Esophagus squamous epithelium (tissue), 5 donors: ENCODE results near the gene GPR142. TPM values are rescaled to one million over a fixed set of nuclear protein-coding genes. Genes with fewer than 3 reads are reported as not detected.

Source experiments
- DNase-seq: peaks from one replicate; lab custom pipeline; 2025; lab: John Stamatoyannopoulos, UW
- H3K27ac ChIP-seq, 4 donors: fragments of 200-600 bp; sonication (generic); one replicate each; pipeline ENCODE4 v1.5.1; 2016 to 2019; ENCODE audit warnings: mild to moderate bottlenecking in 1 of 4
- H3K27me3 ChIP-seq, 4 donors: fragments of 200-600 bp; sonication (generic); 1 replicate in 3 of 4; 2 replicates in 1 of 4; pipeline versions ENCODE4 v1.5.1 to v1.6.0; 2017 to 2021; ENCODE audit warnings: antibody characterized with exemption in 1 of 4
- H3K36me3 ChIP-seq, 3 donors: fragments of 200-600 bp; sonication (generic); one replicate each; pipeline ENCODE4 v1.5.1; 2016 to 2019
- H3K4me1 ChIP-seq, 3 donors: fragments of 200-600 bp; sonication (generic); one replicate each; pipeline ENCODE4 v1.5.1; 2017 to 2019
- H3K4me3 ChIP-seq, 4 donors: fragments of 200-600 bp; sonication (generic); 1 replicate in 3 of 4; 2 replicates in 1 of 4; pipeline ENCODE4 v1.5.1; 2016 to 2019; ENCODE audit warnings: mild to moderate bottlenecking in 2 of 4, moderate library complexity in 1 of 4
- H3K9me3 ChIP-seq, 3 donors: fragments of 200-600 bp; sonication (generic); one replicate each; pipeline ENCODE4 v1.5.1; 2016 to 2019
- POLR2A ChIP-seq, 4 donors: fragments of 450-650 bp; IDR thresholded peaks; one replicate each; pipeline ENCODE4 v1.6.1; 2017; ENCODE audit warnings: antibody characterized with exemption in 4 of 4, mild to moderate bottlenecking in 4 of 4, moderate library complexity in 3 of 4
- WGBS, 2 donors: methylation state at CpG; one replicate each; pipeline ENCODE4 v1.1.5; 2018; 5-methylcytosine and 5-hydroxymethylcytosine counted together
- intact Hi-C: fragments of 100-400 bp; cut with DNase I; formaldehyde crosslinking; loops from one replicate; pipeline ENCODE4 v1.15.0; 2022
- total RNA-seq, 4 donors: library from RNA; depleted of rRNA; stranded (reverse); fragments of >200 nt; gene quantifications; one replicate each; pipeline ENCODE4 v1.1.0, GENCODE V29; 2016
- TF ChIP-seq, protein P1 (sequence below), 6 experiments: fragments of 450-650 bp in 4 of 6; fragments of 200-600 bp in 2 of 6; sonication (generic) in 2 of 6; IDR thresholded peaks; one replicate each; pipeline ENCODE4 v1.5.1; 2016 to 2019; ENCODE audit warnings: antibody characterized with exemption in 6 of 6, mild to moderate bottlenecking in 4 of 6, moderate library complexity in 4 of 6
- donor health status: DM: yes; HTN: yes; CAD: no.

The GPR142 gene
- total RNA-seq, 4 donors from 2014 or later, result 0.38 TPM; not detected in 3

DNA sequence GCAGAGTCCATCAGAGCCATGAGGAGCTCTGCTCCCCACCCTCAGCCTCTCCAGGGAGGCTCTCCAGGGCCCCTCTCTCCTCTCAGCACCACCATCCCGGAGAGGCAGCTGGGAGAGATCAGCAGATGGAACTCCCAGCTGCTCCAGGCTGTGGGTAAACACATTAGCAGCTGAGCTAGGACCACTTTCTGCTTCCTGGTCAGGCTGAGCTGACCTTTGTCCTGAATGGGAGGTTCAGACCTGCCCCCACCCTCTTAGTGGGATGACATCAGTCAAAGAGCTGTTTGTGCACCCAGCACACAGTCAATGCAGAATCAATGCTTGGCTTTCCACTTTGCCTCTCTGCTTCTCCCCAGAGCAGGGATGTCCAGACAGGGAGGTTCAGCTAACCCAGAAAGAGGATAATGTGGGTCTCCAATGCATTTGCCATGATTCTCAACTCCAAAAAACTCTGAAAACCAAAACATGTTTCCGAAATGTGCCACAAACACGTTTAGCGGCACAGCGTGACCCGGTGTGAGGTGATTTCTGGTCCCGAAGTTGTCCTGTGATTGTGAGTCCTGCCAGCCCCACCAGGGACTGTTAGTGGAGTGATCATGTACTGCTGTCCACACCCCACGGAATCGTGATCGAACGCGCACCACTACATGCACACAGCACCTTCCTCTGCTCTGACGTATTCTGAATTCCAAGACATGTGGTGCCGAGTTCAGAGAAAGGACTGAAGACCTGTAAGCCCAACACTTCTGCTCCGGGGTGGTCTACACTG is 6.7 kb downstream of the GPR142 start:
- H3K27me3 ChIP-seq, result peaks cover 0 to 82% (median 0%) of the 10 kb centered on the region in 4 donors
- TF ChIP-seq, protein P1, sequence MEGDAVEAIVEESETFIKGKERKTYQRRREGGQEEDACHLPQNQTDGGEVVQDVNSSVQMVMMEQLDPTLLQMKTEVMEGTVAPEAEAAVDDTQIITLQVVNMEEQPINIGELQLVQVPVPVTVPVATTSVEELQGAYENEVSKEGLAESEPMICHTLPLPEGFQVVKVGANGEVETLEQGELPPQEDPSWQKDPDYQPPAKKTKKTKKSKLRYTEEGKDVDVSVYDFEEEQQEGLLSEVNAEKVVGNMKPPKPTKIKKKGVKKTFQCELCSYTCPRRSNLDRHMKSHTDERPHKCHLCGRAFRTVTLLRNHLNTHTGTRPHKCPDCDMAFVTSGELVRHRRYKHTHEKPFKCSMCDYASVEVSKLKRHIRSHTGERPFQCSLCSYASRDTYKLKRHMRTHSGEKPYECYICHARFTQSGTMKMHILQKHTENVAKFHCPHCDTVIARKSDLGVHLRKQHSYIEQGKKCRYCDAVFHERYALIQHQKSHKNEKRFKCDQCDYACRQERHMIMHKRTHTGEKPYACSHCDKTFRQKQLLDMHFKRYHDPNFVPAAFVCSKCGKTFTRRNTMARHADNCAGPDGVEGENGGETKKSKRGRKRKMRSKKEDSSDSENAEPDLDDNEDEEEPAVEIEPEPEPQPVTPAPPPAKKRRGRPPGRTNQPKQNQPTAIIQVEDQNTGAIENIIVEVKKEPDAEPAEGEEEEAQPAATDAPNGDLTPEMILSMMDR (IDR thresholded peaks at IDR 0.05), result no peak
- TF ChIP-seq POLR2A (IDR thresholded peaks at IDR 0.05), result no peak
- H3K4me1 ChIP-seq, result peaks cover 0 to 8% (median 0%) of the 10 kb centered on the region in 3 donors
- H3K9me3 ChIP-seq, result no peaks in the 10 kb centered on the region
- intact Hi-C loops, result loop anchor here (10.0 kb wide), 1 partner anchor 121 kb away; no protein-coding TSS in a partner anchor
- 72 to 76% methylated on average over 7 to 8 of the region's 15 CpGs for WGBS, 2 donors
- H3K4me3 ChIP-seq, result no peak overlapping the region
- no peak overlapping the region for H3K27ac ChIP-seq
- H3K36me3 ChIP-seq, result no peaks in the 10 kb centered on the region
- no peak for DNase-seq

DNA sequence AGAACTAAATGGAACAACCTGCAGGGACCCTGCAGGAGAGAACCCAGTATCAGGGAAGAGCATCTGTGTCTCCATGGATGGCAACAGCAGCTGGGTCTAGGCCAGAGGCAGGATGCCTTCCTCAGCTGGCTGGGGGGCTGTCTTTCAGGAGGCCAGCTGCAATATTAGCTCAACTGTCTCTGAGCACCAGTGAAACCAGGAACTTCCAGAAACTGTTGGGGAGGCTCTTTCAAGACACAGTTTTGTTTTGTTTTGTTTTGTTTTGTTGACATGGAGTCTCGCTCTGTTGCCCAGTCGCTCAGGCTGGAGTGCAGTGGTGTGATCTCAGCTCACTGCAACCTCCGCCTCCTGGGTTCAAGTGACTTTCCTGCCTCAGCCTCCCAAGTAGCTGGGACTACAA is 7.6 kb downstream of the GPR142 start:
- intact Hi-C loops, result loop anchor here (10.0 kb wide), 1 partner anchor 120 kb away; no protein-coding TSS in a partner anchor
- no peak for TF ChIP-seq POLR2A (IDR thresholded peaks at IDR 0.05)
- TF ChIP-seq, protein P1 (IDR thresholded peaks at IDR 0.05), result no peak

DNA sequence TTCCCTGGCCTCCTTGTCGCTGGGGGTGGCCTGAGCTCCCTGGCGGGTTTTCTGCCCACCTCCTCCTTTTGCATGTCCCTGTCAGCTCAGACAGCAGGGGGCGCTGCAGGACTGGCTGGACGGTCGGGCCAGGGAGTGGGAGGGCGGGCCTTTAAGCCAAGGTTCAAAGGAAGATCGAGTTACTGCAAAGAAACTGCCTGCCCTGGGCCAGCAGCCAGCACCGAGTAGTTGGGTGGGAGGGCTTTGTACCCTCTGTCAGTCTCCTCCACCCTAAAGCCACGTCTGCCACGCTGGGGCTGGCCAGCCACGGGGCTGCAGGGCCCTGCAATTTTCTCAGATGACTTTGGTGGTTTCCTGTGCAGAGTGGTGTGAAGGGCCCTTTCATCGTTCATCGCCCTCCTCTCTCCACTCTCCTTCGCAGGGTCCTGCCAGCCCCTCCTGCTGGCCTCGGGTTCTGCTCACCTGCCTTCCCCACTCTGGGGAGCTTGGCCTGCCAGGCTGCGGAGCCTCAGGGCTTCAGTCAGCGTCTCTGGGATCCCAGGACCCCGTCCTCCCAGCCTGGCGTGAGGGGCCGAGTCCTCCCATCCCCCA is 12.3 kb downstream of the GPR142 start:
- peak; percentile 44 for DNase-seq
- WGBS, 2 donors, result 0 to 6% methylated on average over 5 to 15 of the region's 20 CpGs
- no peaks in the 10 kb centered on the region for H3K36me3 ChIP-seq
- H3K27ac ChIP-seq, result peak overlapping the region in 3 of 4 donors; percentile 68 to 77 (median 70)
- peak overlapping the region in 2 of 4 donors; percentile 8 to 48 for H3K4me3 ChIP-seq
- no peaks in the 10 kb centered on the region for H3K9me3 ChIP-seq
- TF ChIP-seq POLR2A (IDR thresholded peaks at IDR 0.05), result no peak
- TF ChIP-seq, protein P1 (IDR thresholded peaks at IDR 0.05), result peak; percentile 90 to 98 (median 96)
- peaks cover 15 to 30% (median 16%) of the 10 kb centered on the region in 3 donors for H3K4me1 ChIP-seq
- intact Hi-C loops, result loop anchor here (2.0 to 10.0 kb wide), 2 partner anchors 77 to 115 kb away; no protein-coding TSS in a partner anchor
- H3K27me3 ChIP-seq, result peaks cover 0 to 39% (median 0%) of the 10 kb centered on the region in 4 donors

More for the DNA sequence above, 7.6 kb downstream of the GPR142 start:
- Histone ChIP-seq H3K4me3 (no peak overlapping the region), H3K9me3 (no peaks in the 10 kb centered on the region), H3K4me1 (peaks cover 5 to 12% (median 7%) of the 10 kb centered on the region in 3 donors), H3K27me3 (peaks cover 0 to 74% (median 0%) of the 10 kb centered on the region in 4 donors), H3K27ac (no peak overlapping the region), H3K36me3 (no peaks in the 10 kb centered on the region)
- no peak for DNase-seq
- 73 to 92% methylated on average over 2 to 3 of the region's 3 CpGs for WGBS, 2 donors

DNA sequence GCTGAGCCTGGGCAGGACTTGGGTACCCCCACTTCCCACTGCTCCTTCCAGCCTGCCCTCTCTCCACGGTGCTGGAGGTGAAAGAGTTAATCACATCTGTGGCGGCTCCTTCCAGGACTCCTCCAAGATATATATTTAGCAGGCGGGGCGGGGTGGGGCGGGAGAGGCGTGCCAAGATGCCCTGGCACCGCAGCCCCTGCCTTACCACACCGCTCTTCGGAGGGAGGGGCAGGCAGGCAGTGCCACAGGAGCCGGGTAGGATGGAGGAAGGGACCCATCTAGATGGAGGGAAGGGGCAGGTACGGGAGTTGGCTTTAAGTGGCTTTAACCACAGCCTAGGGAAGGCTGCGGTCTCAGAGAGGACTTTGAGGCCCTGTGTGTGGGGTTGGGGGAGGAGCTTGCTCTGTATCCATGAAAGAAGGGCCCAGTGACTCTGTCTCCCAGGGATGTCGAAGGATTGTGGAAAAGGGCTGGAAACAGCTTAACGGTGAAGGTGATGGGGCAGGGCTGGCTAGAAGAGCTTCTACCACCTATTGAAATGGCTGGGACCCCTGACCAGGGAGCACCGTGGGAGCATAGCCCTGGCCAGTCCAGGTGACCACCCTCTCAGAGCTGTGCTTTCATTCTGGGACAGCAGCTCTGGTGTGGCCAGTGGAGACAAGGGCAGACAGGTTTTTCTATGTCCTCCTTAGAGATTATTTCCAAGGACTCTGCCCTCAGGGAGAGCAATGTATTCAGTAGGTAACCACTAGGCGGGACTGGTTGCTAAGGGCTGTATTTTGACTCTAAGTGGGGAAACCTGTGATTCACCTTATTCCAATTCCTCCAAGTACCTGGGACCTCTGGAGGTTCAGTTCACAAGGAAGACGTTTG is 13.0 kb downstream of the GPR142 start:
- peak overlapping the region; percentile 30 to 77 (median 69) for H3K27ac ChIP-seq
- intact Hi-C loops, result no loop called here
- no peak for DNase-seq
- H3K4me1 ChIP-seq, result peaks cover 15 to 30% (median 16%) of the 10 kb centered on the region in 3 donors
- peaks cover 0 to 32% (median 0%) of the 10 kb centered on the region in 4 donors for H3K27me3 ChIP-seq
- WGBS, 2 donors, result 14 to 18% methylated on average over 9 of the region's 17 CpGs
- TF ChIP-seq, protein P1 (IDR thresholded peaks at IDR 0.05), result peak in 5 of 6 experiments; percentile 20 to 55 (median 32)
- TF ChIP-seq POLR2A (IDR thresholded peaks at IDR 0.05), result no peak
- H3K36me3 ChIP-seq, result no peaks in the 10 kb centered on the region
- H3K9me3 ChIP-seq, result no peaks in the 10 kb centered on the region
- peak overlapping the region in 2 of 4 donors; percentile 8 to 48 for H3K4me3 ChIP-seq
